Spinal cord (tissue), 10 donors: ENCODE measurements around the gene DPRX. TPM values are rescaled to one million over a fixed set of nuclear protein-coding genes. Genes with fewer than 3 reads are reported as not detected.

ENCODE experiments used
- DNase-seq, 6 donors: peaks; one replicate each; pipeline versions ENCODE4 v3.0.0 to v3.0.0-alpha.2; 2013 to 2015; ENCODE audit warnings: low spot score in 6 of 6, low read depth in 4 of 6
- H3K27ac ChIP-seq: one replicate; pipeline ENCODE4 v1.5.1; 2013; ENCODE audit warnings: low read depth, low read length, control low read depth
- H3K27me3 ChIP-seq: one replicate; pipeline ENCODE4 v1.6.1; 2013; ENCODE audit warnings: low read length; ENCODE audit not compliant: control insufficient read depth, insufficient read depth
- H3K36me3 ChIP-seq: one replicate; pipeline ENCODE4 v1.6.1; 2013; ENCODE audit warnings: low read length; ENCODE audit not compliant: control insufficient read depth, insufficient read depth
- H3K4me1 ChIP-seq: one replicate; pipeline ENCODE4 v1.6.1; 2013; ENCODE audit warnings: low read length; ENCODE audit not compliant: control insufficient read depth, insufficient read depth
- H3K4me3 ChIP-seq: one replicate; pipeline ENCODE4 v1.5.1; 2013; ENCODE audit warnings: low read depth, low read length, control low read depth
- H3K9me3 ChIP-seq: one replicate; pipeline ENCODE4 v1.6.1; 2013; ENCODE audit warnings: low read length; ENCODE audit not compliant: control insufficient read depth, insufficient read depth
- WGBS: methylation state at CpG from one replicate; pipeline ENCODE4 v1.1.5; 2013; ENCODE audit warnings: missing lambda C conversion rate; ENCODE audit not compliant: insufficient coverage; 5-methylcytosine and 5-hydroxymethylcytosine counted together
- polyA plus RNA-seq, 2 donors: library from polyadenylated mRNA; unstranded; fragments of 120-200 nt; gene quantifications; one replicate each; pipeline ENCODE4 v1.2.1, GENCODE V29; 2013; ENCODE audit not compliant: insufficient read length in 2 of 2
- total RNA-seq, 2 donors: library from RNA; depleted of rRNA in 1 of 2; stranded (reverse); fragments of 120-200 nt in 1 of 2; fragments of >200 nt in 1 of 2; gene quantifications; one replicate each; pipeline versions ENCODE4 v1.2.3 to v1.2.4, GENCODE V29; 2013 to 2014
- donor health status: healthy.

The DPRX gene
- total and polyA plus RNA-seq, 4 donors: not detected

DNA sequence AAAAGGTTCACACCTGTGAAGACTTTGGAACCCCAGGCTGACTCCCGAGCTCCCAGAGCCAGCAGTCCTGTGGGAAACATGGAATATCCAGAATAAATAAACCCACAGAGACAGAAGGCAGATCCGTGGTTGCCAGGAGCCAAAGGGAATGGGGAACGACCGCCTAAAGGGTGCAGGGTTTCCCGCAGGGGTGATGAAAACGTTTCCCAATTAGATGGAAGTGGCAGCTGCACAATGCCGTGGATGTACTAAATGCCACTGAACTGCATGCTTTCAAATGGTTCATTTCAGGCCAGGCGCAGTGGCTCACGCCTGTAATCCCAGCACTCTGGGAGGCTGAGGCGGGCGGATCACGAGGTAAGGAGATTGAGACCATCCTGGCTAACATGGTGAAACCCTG is 23.4 kb upstream of the DPRX start:
- Histone ChIP-seq H3K4me1 (no peaks in the 10 kb centered on the region), H3K27ac (no peak overlapping the region), H3K36me3 (no peaks in the 10 kb centered on the region), H3K9me3 (no peaks in the 10 kb centered on the region), H3K4me3 (no peak overlapping the region), H3K27me3 (no peaks in the 10 kb centered on the region)
- 86% methylated on average over 7 of the region's 12 CpGs for WGBS
- DNase-seq: no peak

DNA sequence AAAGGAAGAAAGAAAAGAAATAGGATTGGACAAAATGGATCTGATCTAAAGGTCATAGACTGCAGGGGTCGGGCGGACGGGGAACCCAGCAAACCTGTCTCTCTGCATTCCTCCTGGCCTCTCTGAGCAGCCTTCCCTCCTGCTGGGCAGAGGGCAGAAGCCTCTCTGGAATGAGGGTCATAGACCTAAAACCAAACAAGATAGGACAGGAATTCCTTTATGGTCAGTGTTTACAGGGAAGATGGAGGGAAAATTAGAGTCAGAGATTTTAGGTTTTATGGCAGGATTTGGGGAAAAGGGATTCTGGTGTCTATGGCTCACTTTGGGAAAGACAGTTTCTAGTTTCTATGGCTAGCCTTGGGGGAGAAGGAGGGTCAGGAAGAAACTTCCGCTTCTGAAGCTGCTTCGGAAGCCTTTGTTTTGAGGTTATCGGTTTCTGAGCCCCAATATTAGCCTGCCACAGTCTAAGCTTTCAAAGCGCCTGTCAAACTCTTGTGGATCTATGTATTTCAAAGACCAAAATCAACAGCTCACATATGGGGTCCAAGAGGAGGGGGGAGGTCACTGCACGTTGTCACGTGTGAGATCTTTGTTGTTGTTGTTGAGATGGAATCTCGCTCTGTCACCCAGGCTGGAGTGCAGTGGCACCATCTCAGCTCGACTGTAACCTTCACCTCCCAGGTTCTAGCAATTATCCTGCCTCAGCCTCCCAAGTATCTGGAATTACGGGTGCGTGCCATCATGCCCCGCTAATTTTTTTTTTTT is 18.9 kb upstream of the DPRX start:
- Histone ChIP-seq H3K27ac (no peak overlapping the region), H3K9me3 (no peaks in the 10 kb centered on the region), H3K4me1 (no peaks in the 10 kb centered on the region), H3K36me3 (no peaks in the 10 kb centered on the region), H3K27me3 (no peaks in the 10 kb centered on the region), H3K4me3 (no peak overlapping the region)
- DNase-seq: no peak
- 77% methylated on average over 5 of the region's 14 CpGs for WGBS

GRCh38 chr19:53621885-53622740 is 9.7 kb upstream of the DPRX start:
- no peak overlapping the region for H3K27ac ChIP-seq
- no peaks in the 10 kb centered on the region for H3K27me3 ChIP-seq
- no peaks in the 10 kb centered on the region for H3K36me3 ChIP-seq
- WGBS: 58% methylated on average over 4 of the region's 8 CpGs
- DNase-seq: no peak
- H3K9me3 ChIP-seq: no peaks in the 10 kb centered on the region
- no peak overlapping the region for H3K4me3 ChIP-seq
- H3K4me1 ChIP-seq: no peaks in the 10 kb centered on the region

GRCh38 chr19:53624771-53625545 is 6.8 kb upstream of the DPRX start:
- no peak overlapping the region for H3K27ac ChIP-seq
- WGBS: 89% methylated on average over 7 of the region's 16 CpGs
- no peaks in the 10 kb centered on the region for H3K27me3 ChIP-seq
- no peaks in the 10 kb centered on the region for H3K36me3 ChIP-seq
- H3K4me1 ChIP-seq: no peaks in the 10 kb centered on the region
- H3K4me3 ChIP-seq: no peak overlapping the region
- no peak for DNase-seq
- no peaks in the 10 kb centered on the region for H3K9me3 ChIP-seq

DNA sequence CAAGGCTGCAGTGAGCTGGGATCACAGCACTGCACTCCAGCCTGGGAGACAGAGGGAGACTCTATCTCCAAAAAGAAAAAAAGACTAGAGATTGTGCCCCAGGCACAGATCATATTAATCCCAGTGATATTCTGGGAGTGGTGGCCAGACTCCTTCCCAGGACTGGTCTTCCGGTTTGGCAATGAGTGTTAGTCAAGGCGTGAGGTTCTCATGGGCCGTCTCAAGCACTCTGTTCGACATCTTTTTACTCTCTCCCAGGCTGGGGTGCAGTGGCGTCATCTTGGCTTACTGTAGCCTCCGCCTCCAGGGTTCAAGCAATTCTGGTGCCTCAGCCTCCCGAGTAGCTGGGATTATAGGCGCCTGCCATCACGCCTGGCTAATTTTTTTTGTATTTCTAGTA is 5.3 kb upstream of the DPRX start:
- Histone ChIP-seq H3K36me3 (no peaks in the 10 kb centered on the region), H3K27me3 (no peaks in the 10 kb centered on the region), H3K27ac (no peak overlapping the region), H3K4me1 (no peaks in the 10 kb centered on the region), H3K9me3 (no peaks in the 10 kb centered on the region), H3K4me3 (no peak overlapping the region)
- DNase-seq: no peak
- 95% methylated on average over 7 of the region's 9 CpGs for WGBS

DNA sequence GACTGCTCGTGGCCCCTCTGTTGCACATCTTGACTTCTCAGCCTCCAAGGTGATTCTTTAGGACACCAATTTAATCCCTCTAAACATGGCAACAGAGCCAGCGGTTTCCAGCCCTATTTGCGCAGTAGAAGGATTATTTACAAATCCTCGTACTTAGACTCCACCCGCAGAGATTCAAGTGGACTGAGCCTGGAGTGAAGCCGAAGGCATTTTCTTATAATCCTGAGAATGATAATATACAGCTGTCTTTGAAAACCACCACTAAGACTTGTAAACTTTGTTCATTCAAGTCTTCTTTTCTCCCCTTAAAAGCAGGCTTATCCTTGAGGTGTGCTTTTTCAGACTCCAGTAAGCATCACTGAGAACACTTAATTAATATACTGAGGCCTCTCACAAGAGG is 4.8 kb upstream of the DPRX start:
- H3K4me1 ChIP-seq: no peaks in the 10 kb centered on the region
- DNase-seq: no peak
- H3K9me3 ChIP-seq: no peaks in the 10 kb centered on the region
- no peaks in the 10 kb centered on the region for H3K27me3 ChIP-seq
- WGBS: no CpG with 5 or more reads among the region's 6 CpGs
- H3K36me3 ChIP-seq: no peaks in the 10 kb centered on the region
- H3K4me3 ChIP-seq: no peak overlapping the region
- H3K27ac ChIP-seq: no peak overlapping the region

- no peak overlapping the region for H3K27ac ChIP-seq
- no peak for DNase-seq
- WGBS: 70% methylated on average over 7 of the region's 10 CpGs
- H3K36me3 ChIP-seq: no peaks in the 10 kb centered on the region
- no peak overlapping the region for H3K4me3 ChIP-seq
- H3K27me3 ChIP-seq: no peaks in the 10 kb centered on the region
- no peaks in the 10 kb centered on the region for H3K9me3 ChIP-seq
- no peaks in the 10 kb centered on the region for H3K4me1 ChIP-seq
Measured at GRCh38 chr19:53634768-53635167, 3.0 kb downstream of the DPRX start.

- Histone ChIP-seq H3K9me3 (no peaks in the 10 kb centered on the region), H3K36me3 (no peaks in the 10 kb centered on the region), H3K4me3 (no peak overlapping the region), H3K4me1 (no peaks in the 10 kb centered on the region), H3K27me3 (no peaks in the 10 kb centered on the region), H3K27ac (no peak overlapping the region)
- 87% methylated on average over 3 of the region's 7 CpGs for WGBS
- DNase-seq: no peak
Measured at GRCh38 chr19:53639471-53639870, 7.7 kb downstream of the DPRX start.

GRCh38 chr19:53642381-53643099 is 10.7 kb downstream of the DPRX start:
- WGBS: 29% methylated on average over 7 of the region's 8 CpGs
- Histone ChIP-seq H3K4me1 (no peaks in the 10 kb centered on the region), H3K27ac (no peak overlapping the region), H3K36me3 (no peaks in the 10 kb centered on the region), H3K27me3 (no peaks in the 10 kb centered on the region), H3K4me3 (no peak overlapping the region), H3K9me3 (no peaks in the 10 kb centered on the region)
- no peak for DNase-seq
